GM21528 (cell line): Measurements from ENCODE around the gene VEGFB.

Source experiments
- ATAC-seq: cut with Tn5 transposase; IDR thresholded peaks from one replicate; pipeline ENCODE4 v1.9.1; 2021; ENCODE audit warnings: mild to moderate bottlenecking, moderate library complexity; ENCODE audit not compliant: unreplicated experiment, low FRiP score

VEGFB gene

DNA sequence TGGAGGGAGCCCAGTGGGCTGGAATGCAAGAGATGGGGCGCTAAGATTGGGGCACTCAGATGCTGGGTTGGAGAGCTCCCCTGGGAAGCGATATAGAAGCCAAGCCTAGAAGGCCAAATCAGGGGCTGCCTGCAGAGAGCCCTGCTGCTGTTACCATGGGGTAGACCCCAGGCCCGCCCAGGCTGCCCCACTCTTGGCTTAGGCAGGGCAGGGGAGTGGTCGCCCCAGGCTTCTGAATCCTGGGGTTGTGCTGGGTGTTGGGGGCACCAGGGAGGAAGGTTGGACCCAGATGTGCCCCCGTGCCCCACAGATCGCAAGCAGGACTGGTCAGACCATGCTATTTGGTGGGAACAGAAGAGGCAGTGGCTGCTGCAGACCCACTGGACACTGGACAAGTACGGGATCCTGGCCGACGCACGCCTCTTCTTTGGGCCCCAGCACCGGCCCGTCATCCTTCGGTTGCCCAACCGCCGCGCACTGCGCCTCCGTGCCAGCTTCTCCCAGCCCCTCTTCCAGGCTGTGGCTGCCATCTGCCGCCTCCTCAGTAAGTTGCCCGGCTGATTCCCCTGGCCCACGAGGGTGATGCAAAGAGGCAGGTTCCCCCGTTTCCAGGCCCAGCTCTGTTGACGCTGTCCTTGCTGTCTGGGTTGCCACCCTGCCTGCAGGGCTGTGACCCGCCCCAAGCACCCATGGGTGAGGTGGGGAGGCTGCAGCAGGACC lies 23.9 kb upstream of the VEGFB start:
- ATAC-seq: no peak

DNA sequence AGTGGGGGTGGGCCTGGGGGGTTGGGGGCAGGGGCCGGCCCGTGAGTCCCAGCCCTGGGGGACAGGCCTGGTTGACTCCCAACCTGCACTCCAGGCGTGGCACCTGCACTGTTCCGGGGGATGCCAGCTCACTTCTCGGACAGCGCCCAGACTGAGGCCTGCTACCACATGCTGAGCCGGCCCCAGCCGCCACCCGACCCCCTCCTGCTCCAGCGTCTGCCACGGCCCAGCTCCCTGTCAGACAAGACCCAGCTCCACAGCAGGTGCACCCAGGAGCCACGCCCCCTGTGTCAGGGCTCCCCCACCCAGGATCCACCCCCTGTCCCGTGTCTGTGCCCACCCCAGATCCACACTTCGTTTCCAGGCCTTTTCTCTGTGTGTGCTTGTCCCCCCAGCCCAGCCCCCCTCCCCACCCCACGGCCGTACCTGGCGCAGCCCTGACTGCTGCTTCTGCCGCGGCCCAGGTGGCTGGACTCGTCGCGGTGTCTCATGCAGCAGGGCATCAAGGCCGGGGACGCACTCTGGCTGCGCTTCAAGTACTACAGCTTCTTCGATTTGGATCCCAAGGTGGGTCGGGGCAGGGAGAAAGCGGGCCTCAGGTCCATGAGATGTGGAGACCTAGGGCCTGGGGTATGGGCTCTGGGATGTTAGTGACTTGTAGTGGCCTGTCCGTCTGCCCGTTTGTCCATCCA lies 23.1 kb upstream of the VEGFB start:
- ATAC-seq: no peak

DNA sequence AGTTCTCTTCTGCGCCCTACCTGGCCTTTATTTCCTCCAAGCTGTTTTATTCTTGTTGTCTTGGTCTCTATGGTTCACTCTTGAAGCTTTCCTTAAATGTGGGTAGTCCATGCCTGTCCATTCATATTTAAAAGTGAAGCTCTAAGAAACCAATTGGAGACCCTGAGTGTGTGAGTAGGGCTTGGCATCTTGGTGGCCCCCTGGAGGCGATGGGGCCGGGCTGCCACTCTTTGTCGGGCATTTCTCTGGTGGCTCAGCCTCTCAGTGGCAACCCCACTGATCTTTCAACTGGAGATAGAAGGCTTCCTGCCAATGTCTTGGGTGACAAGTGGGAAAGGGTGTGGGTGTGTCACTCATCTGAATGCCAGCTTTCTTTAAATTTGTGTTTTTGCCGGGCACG lies 17.5 kb upstream of the VEGFB start:
- ATAC-seq: no peak

DNA sequence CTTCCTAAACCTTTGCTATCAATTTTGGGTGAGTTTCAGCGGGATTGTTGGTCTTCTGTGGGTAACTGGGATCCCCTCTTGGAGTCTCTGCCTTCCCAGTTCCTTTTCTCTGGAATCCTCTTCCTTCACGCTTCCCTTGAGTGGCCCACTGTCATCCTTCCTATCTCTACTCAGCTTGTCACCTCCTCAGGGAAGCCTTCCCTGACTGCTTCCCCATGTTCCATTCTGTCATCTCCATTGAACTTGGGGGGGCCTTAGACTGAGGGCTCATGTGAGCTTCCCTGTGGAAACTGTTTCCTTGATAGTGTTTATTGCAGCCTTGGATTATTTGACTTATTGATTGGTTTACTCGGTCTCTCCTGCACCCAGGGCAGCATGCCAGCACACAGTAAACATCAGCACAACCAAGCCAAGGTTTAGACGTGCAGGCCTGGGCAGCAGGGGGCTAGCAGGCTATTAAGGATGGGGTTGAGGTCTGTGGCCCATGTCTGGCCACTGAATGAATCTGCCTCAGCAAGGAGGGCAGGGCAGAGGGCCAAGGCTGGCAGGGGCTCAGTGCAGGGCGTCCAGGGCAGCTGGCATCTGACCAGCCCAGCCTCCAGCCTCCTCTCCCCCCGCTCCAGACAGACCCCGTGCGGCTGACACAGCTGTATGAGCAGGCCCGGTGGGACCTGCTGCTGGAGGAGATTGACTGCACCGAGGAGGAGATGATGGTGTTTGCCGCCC lies 15.6 kb upstream of the VEGFB start:
- ATAC-seq: no peak

DNA sequence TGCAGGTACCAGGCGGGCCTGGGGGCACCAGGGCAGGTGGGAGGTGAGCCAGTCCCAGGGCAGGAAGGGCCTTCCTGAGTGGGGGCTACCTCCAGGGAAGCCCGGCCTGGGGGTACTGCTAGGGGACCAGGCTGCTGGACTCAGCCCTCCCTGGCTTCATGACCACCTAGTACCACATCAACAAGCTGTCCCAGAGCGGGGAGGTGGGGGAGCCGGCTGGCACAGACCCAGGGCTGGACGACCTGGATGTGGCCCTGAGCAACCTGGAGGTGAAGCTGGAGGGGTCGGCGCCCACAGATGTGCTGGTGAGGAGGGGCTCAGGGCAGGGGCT lies 15.1 kb upstream of the VEGFB start:
- no peak for ATAC-seq

DNA sequence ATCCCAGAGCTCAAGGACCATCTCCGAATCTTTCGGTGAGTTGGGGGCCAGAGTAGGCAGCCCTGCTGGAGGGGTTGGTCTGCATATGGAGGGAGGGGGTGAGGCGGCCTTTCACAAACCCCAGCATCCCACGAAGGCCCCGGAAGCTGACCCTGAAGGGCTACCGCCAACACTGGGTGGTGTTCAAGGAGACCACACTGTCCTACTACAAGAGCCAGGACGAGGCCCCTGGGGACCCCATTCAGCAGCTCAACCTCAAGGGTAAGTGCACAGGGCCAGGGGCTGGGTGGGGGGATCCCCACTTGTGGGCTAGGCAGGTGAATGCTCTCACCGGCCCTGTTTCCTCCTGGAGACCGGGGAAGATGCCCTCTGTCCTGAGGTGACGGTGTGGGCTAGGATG lies 14.6 kb upstream of the VEGFB start:
- no peak for ATAC-seq

DNA sequence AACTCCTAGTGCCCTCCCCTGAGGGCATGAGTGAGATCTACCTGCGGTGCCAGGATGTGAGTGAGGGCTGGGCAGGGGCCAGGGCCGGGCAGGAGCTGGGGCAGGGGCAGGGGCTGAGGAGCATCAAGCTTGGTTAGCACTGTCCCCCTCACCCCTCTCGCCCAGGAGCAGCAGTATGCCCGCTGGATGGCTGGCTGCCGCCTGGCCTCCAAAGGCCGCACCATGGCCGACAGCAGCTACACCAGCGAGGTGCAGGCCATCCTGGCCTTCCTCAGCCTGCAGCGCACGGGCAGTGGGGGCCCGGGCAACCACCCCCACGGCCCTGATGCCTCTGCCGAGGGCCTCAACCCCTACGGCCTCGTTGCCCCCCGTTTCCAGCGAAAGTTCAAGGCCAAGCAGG lies 14.1 kb upstream of the VEGFB start:
- ATAC-seq: no peak

DNA sequence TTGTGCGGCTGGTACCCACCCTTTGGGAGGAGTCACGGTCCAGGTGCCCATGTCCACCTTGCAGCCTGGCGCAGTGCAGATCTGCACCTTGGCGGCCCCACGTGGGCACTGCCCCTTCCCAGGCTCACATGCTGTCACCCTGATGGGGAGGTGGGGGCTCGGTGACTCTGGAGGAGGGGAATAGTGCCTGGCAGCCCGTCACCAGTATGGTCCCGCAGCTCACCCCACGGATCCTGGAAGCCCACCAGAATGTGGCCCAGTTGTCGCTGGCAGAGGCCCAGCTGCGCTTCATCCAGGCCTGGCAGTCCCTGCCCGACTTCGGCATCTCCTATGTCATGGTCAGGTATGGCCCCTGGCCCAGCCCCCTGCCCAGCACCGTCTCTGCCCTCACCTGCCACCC lies 13.6 kb upstream of the VEGFB start:
- no peak for ATAC-seq

DNA sequence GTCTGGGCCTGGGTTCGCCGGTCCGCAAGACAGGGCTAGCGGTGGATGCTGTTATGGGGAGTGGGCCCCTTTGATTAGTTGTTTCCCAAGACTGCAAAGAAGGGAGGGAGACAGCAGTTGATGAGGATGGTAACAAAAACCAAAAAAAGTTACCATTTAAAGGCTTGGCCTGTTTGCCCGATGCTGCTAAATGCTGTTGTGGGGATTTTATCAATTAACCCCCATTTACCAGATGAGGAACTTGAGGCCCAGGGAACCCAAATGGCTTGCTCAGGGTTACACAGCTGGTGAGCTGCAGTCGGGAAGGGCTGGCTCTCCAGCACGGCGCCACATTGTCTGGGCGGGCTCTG lies 11.8 kb upstream of the VEGFB start:
- ATAC-seq: no peak

DNA sequence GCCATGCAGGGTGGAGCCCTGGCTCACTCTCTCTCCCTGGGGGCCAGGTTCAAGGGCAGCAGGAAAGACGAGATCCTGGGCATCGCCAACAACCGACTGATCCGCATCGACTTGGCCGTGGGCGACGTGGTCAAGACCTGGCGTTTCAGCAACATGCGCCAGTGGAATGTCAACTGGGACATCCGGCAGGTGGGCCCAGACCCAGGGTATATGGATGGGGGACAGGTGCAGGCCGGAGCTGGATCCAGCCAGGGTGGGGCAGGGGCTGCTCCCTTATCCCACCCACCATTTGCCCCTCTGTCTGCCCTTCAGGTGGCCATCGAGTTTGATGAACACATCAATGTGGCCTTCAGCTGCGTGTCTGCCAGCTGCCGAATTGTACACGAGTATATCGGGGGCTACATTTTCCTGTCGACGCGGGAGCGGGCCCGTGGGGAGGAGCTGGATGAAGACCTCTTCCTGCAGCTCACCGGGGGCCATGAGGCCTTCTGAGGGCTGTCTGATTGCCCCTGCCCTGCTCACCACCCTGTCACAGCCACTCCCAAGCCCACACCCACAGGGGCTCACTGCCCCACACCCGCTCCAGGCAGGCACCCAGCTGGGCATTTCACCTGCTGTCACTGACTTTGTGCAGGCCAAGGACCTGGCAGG lies 11.3 kb upstream of the VEGFB start:
- ATAC-seq: no peak

DNA sequence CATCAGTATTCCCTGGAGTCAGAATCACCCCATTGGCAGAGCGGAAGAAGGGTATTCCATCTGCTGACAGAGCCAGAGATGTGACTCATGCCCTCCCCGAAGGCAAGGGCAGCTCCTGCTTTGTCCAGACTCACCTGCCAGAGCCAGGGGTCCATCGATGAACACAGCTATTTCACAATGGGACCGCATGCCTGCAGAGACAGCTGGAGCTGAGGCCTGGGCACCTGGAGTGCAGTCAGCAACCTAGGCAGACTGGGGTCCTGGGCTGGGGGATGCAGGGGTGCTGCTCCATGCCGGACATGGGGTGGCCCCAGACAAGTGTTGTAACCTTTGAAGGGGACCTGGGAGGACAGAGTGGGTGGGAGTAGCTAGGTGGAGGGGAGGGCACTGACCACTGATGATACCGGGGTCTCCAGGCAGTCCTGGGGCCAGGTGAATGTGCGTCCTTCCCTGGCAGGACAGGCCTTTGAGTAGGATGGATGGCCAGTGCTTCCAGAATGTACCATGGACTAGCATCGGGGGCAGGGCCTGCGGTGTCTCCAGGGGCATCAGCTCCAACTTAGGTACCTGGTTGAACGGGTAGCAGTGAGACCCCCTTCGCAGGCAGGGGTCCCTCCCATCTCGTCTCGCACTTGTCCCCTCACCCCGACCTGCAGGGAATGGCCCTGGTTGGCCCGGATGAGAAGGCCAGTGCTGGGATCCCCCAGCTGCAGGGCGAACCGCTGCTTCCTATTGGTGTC lies 10.1 kb upstream of the VEGFB start:
- no peak for ATAC-seq

DNA sequence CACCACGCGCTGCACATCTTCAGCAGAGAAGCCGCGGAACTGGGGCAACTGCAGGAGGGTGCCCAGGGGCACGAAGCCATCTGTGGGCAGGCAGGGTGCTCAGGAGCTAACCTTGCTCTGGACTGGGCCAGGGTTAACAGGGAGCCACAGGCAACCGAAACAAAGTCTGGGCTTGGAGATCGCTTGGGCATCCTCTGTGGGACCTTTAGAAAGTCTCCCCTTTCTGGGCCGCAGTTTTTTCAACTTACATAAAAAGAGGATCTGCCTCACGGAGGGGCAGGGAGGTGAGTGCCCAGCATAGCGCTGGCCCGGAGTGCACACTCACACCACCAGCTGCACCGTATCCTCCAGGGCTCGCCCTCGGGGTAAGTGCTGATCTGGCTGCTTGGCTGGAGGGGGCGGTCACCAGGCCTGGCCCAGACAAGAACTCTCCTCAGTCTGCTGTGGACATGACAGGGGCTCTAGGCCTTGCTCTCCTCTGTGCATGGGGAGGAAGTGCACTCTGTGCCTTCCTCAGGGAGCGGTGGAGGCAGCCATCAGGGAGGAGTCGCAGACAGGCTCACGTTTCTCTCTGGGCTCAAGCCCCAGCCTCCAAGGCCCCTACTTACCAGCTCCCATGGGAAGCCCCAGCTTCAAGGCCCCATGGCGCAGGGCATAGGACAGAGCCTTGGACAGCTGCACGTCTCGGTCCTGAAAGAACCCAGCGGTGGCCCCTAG lies 9.3 kb upstream of the VEGFB start:
- ATAC-seq: no peak

DNA sequence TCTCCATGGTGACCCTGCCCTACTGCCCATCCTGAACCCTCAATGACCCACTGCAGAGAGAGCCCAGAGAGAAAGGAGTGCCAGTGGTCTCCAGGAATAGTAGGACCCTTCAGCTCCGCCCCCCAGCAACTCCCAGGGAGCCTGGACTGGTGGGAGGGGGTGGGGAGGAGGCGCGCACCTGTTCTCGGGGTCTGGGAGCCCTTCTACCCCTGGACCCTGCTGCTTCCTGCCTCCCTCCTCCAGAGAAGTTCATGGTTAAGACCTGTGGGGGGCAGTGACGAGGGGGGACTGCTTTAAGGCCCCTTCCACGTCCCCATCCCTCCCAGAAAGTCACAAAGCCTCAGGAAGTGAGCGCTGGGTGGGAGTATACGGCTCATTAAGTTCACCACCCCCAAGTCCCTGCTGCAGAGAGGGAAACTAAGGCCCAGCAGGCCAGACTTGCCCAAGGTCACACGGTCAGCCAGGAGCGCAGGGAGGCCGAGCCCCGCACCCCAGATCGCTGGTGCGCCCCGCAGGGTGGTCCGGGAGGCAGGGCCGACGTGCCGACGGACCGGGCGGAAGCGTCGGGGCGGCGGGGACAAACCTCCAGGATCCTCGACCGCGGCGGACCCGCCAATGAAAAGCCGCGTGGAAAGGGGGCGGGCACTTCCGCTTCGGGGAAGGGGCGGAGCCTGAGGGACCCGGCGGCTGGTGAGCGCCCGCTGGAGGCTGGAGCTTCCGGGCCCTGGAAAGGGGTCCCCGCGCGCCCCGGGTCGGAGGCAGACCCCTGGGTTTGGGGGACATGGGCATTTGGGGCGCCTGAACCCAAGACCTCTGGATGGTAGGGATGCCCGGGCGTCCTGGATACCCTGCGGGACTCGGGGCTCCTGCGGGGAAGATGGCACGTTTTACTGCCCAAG lies 8.5 kb upstream of the VEGFB start, which contains the start of the genes NUDT22 and TRPT1:
Gene NUDT22 (plus strand): TSS at position 667 of the 899 bp plus-strand sequence. CDS start 379 bp downstream, outside the sequence.
Gene TRPT1 (minus strand): TSS at position 579 of the 899 bp plus-strand sequence. CDS start 326 bp downstream, at position 253.
- peak; percentile 40 for ATAC-seq

DNA sequence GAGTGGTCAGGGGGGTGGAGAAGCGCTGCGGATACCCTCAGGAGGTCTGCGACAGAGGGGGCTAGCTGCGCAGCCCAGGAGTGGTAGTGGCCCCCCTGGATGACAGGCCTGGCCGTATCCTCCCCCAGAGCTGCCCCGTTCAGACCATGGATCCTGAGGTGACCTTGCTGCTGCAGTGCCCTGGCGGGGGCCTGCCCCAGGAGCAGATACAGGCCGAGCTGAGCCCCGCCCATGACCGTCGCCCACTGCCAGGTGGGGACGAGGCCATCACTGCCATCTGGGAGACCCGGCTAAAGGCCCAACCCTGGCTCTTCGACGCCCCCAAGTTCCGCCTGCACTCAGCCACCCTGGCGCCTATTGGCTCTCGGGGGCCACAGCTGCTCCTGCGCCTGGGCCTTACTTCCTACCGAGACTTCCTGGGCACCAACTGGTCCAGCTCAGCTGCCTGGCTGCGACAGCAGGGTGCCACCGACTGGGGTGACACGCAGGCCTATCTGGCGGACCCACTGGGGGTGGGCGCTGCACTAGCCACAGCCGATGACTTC lies 7.8 kb upstream of the VEGFB start:
- ATAC-seq: no peak

DNA sequence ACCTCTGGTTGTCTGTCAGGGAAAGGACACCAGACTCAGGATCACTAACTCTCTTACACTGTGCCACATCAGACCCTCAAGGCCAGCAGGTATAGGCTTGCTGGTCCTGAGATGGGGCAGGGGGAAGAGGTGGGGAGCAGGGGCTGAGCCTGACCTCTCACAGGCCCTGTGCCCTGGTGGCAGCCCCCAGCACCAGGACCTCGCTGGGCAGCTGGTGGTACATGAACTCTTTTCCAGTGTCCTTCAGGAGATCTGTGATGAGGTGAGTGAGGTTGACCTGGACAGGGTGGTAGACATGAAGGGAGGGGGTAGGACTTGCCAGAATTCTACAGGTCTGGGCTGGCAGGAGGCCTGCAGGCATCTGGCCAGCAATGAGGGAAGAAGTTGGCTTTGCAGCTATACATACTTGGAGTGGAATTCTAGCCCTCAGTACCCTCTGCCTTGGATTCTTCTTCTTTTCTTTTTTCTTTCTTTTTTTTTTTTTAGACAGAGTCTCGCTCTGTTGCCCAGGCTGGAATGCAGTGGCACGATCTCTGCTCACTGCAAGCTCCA lies 6.9 kb upstream of the VEGFB start:
- ATAC-seq: no peak

DNA sequence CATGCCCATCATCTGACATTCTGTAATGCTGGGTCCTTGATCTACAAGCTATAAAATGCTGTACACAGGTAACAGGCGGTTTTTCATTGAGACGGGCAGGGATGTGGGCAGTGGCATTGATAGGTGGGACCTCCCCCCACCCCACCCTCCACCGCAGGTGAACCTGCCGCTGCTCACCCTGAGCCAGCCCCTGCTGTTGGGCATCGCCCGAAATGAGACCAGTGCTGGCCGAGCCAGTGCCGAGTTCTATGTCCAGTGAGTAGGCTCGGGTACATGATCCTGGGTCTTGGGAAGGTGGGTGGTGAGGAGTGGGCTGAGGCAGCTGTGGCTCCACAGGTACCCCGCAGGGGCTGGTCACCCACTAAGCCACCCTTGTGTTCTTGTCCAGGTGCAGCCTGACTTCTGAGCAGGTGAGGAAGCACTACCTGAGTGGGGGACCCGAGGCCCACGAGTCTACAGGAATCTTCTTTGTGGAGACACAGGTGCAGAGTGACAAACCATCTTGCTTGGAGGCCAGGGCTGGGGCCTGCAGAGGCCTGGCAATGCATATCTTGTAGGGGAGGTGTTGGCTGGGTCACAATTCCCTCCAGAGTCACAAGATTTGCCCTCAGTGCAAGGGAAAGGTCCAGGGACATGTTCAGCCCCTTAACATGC lies 5.2 kb upstream of the VEGFB start:
- ATAC-seq: no peak

DNA sequence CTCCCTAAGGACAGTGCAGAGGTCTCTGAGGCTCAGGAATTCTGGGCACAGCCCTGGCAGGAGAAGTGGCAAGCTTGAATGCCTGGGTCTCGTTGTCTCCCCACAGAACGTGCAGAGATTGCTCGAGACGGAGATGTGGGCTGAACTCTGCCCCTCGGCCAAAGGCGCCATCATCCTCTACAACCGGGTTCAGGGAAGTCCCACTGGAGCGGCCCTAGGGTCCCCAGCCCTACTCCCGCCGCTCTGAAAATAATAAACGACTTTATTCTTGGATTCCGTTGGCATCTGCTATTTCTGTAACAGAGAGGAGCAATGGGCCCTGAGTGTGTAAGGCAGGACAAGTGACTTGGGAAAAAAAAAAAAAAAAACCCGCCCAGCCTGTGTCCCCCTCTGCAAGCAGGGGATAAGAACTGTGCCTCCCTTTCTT lies 4.6 kb upstream of the VEGFB start:
- no peak for ATAC-seq
